ENCODE measurements around the gene LAMTOR2. TPM values are rescaled to one million over a fixed set of nuclear protein-coding genes. Genes with fewer than 3 reads are reported as not detected.

The LAMTOR2 gene
- total and polyA plus RNA-seq, 9 of the 15 experiments (the other 6 are each of a cell fraction or from before 2014, with no cell fraction given), result 39.0 to 161 (median 74.6) TPM

DNA sequence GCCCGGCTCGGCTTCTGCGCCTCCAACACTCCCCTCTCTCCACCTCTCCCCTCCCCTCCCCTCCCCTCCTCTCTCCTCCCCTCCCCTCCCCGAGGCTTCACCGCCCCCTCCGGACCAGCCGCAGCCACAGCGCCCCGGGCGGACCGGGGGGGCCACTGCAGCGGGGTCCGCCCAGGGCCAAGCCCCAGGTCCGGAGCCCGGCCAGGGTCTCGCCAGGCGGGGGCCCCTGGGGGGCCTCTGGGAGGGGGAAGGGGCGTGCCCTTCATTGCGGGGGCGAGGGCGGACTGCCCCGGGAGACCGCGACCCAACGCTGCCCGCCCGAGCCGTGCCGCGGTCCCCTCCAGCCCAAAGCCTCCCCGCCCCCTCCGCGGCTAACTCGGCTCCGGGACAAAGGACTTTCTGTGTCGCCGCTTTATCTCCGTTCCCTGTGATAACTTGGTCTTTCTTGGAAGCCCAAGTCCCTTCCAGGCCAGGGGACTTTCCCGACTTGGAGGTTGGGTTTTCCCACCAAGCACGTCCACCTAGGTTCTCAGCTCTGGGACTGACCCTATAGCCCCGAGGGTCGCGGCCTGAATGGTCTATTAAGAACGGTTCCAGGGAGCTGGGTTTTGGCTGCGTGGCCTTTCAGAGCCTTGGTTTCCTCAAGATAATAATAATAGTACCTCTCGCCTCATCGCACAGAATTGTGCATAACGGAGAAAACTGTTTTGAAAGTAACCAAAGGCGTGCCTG is 648 bp upstream of the LAMTOR2 start, which contains the start of gene UBQLN4:
TSS of gene UBQLN4 (minus strand) at position 31 of the 732 bp plus-strand sequence. CDS start 97 bp downstream, outside the sequence.
- peak within 1 kb of the TSS; percentile 98 for H3K4me2 ChIP-seq (ENCODE audit: insufficient read depth, low read length)
- H3K9ac ChIP-seq (ENCODE audit: insufficient read depth in 1 of 2, low read depth in 2 of 2, low read length in 2 of 2), result peak within 1 kb of the TSS; percentile 93 to 96
- CTCF ChIA-PET (ENCODE audit: low intra/inter-chr PET ratio), result interaction anchor here (0.6 to 1.1 kb wide), 3 partner anchors 10 to 88 kb away, joined by 3 to 4 read pairs (median 4); no protein-coding TSS in a partner anchor
- DNase-seq (ENCODE audit: extremely low read depth in 1 of 4, low spot score in 3 of 4) (peak; percentile 91 to 96 (median 96)), FAIRE-seq (no peak), ATAC-seq (peak; percentile 79)
- 2% methylated on average over 14 of the region's 49 CpGs for WGBS (ENCODE audit: insufficient coverage, low coverage, missing lambda C conversion rate)
- H3K9me3 ChIP-seq (replicated peaks; ENCODE audit: control insufficient read depth, insufficient read depth, low read depth, low read length), result no peaks in the 10 kb centered on the region
- H4K20me1 ChIP-seq (replicated peaks; ENCODE audit: control insufficient read depth, insufficient read depth, low read length), result 0 out of 2 replicates have a peak, but pooled peaks cover 3% of the 10 kb centered on the region
- intact Hi-C loops (cut with micrococcal nuclease), result loop anchor here (5.0 kb wide), 2 partner anchors 72 to 117 kb away; no protein-coding TSS in a partner anchor
- H3K27ac ChIP-seq (ENCODE audit: extremely low read depth, low read depth, low read length), result peak within 1 kb of the TSS; percentile 98
- peak within 1 kb of the TSS; percentile 64 for H3K4me3 ChIP-seq
- POLR2A ChIA-PET, result interaction anchor here (0.6 to 1.1 kb wide), 4 partner anchors 11 to 354 kb away, joined by 3 to 4 read pairs (median 3); partner anchors contain the start of gene KHDC4
- peak within 1 kb of the TSS; percentile 95 for H2AFZ ChIP-seq (ENCODE audit: low read depth, low read length)
- no peaks in the 10 kb centered on the region for H3K9me1 ChIP-seq (ENCODE audit: control insufficient read depth, insufficient read depth, low read length)
- peaks cover 42% of the 10 kb centered on the region for H3K79me2 ChIP-seq (ENCODE audit: control insufficient read depth, insufficient read depth, low read length)
- BruUV-seq (replicated peaks), result TSS peak; percentile 74
- H3K27me3 ChIP-seq (ENCODE audit: control insufficient read depth in 2 of 2, insufficient read depth in 2 of 2, low read length in 2 of 2), result no peaks in the 10 kb centered on the region
- peaks cover 16 to 23% of the 10 kb centered on the region in 2 experiments; a peak in 4 of 5 replicates for H3K4me1 ChIP-seq (replicated peaks in 1 of 2; ENCODE audit: control insufficient read depth in 2 of 2, insufficient read depth in 2 of 2, low read length in 2 of 2)
- peaks cover 48% of the 10 kb centered on the region for H3K36me3 ChIP-seq (ENCODE audit: control insufficient read depth, insufficient read depth, low read length)
- in situ Hi-C loops (cut with MboI), result no loop called here
- TF ChIP-seq CHAMP1 (IDR thresholded peaks at IDR 0.05) (no peak), HDAC6 (IDR thresholded peaks at IDR 0.05; ENCODE audit: low read depth, low read length) (no peak), PHB2 (IDR thresholded peaks at IDR 0.05; ENCODE audit: low read depth) (no peak), ZNF76 (CRISPR knock-in tag; IDR thresholded peaks at IDR 0.05; ENCODE audit: borderline replicate concordance) (no peak), TBP (optimal IDR thresholded peaks at IDR 0.05; ENCODE audit: low read depth, low read length) (no peak), KAT2B (IDR thresholded peaks at IDR 0.05; ENCODE audit: low read depth, low read length) (no peak), SRSF1 (IDR thresholded peaks at IDR 0.05; ENCODE audit: low read depth, low read length) (no peak), POLR3A (IDR thresholded peaks at IDR 0.05; ENCODE audit: borderline replicate concordance, extremely low read depth, insufficient read depth, insufficient read length) (no peak), GATAD2B (IDR thresholded peaks at IDR 0.05; ENCODE audit: borderline replicate concordance) (no peak)
- TF ChIP-seq, protein P1, sequence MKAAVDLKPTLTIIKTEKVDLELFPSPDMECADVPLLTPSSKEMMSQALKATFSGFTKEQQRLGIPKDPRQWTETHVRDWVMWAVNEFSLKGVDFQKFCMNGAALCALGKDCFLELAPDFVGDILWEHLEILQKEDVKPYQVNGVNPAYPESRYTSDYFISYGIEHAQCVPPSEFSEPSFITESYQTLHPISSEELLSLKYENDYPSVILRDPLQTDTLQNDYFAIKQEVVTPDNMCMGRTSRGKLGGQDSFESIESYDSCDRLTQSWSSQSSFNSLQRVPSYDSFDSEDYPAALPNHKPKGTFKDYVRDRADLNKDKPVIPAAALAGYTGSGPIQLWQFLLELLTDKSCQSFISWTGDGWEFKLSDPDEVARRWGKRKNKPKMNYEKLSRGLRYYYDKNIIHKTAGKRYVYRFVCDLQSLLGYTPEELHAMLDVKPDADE (conservative IDR thresholded peaks at IDR 0.05; ENCODE audit: control insufficient read depth, low read depth, low read length), result no peak
- TF ChIP-seq, protein P2, sequence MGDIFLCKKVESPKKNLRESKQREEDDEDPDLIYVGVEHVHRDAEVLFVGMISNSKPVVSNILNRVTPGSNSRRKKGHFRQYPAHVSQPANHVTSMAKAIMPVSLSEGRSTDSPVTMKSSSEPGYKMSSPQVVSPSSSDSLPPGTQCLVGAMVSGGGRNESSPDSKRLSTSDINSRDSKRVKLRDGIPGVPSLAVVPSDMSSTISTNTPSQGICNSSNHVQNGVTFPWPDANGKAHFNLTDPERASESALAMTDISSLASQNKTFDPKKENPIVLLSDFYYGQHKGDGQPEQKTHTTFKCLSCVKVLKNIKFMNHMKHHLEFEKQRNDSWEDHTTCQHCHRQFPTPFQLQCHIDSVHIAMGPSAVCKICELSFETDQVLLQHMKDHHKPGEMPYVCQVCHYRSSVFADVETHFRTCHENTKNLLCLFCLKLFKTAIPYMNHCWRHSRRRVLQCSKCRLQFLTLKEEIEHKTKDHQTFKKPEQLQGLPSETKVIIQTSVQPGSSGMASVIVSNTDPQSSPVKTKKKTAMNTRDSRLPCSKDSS (IDR thresholded peaks at IDR 0.05; ENCODE audit: low read depth, partially characterized antibody), result no peak
